SJSA1 (cell line): ENCODE data around the gene AKAP6. TPM values are rescaled to one million over a fixed set of nuclear protein-coding genes. Genes with fewer than 3 reads are reported as not detected.

Experiments
- DNase-seq, 2 experiments: peaks; one replicate each; pipeline ENCODE4 v3.0.0-alpha.2; 2015 to 2020; ENCODE audit warnings: low spot score in 2 of 2, low read depth in 1 of 2
- H3K27ac ChIP-seq: fragments of 250-450 bp; sonication (Bioruptor Pico); 2 replicates; pipeline ENCODE4 v1.5.1; 2020; ENCODE audit warnings: mild to moderate bottlenecking, moderate library complexity
- H3K27me3 ChIP-seq: fragments of 250-450 bp; sonication (Bioruptor Pico); replicated peaks from 2 replicates; pipeline ENCODE4 v1.5.1; 2020; ENCODE audit warnings: mild to moderate bottlenecking, moderate library complexity
- H3K36me3 ChIP-seq: fragments of 250-450 bp; sonication (Bioruptor Pico); 2 replicates; pipeline ENCODE4 v1.5.1; 2020; ENCODE audit warnings: mild to moderate bottlenecking
- H3K4me1 ChIP-seq: fragments of 250-450 bp; sonication (Bioruptor Pico); replicated peaks from 2 replicates; pipeline ENCODE4 v1.6.1; 2021; ENCODE audit warnings: mild to moderate bottlenecking
- H3K4me3 ChIP-seq: fragments of 250-450 bp; sonication (Bioruptor Pico); 2 replicates; pipeline ENCODE4 v1.5.1; 2020; ENCODE audit warnings: mild to moderate bottlenecking
- H3K9me3 ChIP-seq: fragments of 250-450 bp; sonication (Bioruptor Pico); replicated peaks from 2 replicates; pipeline ENCODE4 v1.5.1; 2020; ENCODE audit warnings: mild to moderate bottlenecking
- total RNA-seq: library from RNA; depleted of rRNA; stranded (reverse); fragments of >200 nt; shearing (Covaris generic); gene quantifications from 2 replicates; pipeline ENCODE4 v1.2.3, GENCODE V29; 2014

Gene AKAP6
- total RNA-seq, 1 experiment from 2014 or later, result 3.8 TPM

GRCh38 chr14:32694795-32695449, 365.8 kb downstream of the AKAP6 start:
- no peak overlapping the region for H3K4me3 ChIP-seq
- no peak overlapping the region for H3K27ac ChIP-seq
- H3K27me3 ChIP-seq, result no peaks in the 10 kb centered on the region
- no peak for DNase-seq
- no peaks in the 10 kb centered on the region for H3K9me3 ChIP-seq
- no peaks in the 10 kb centered on the region for H3K36me3 ChIP-seq
- H3K4me1 ChIP-seq, result peaks cover 31% of the 10 kb centered on the region

GRCh38 chr14:32696325-32697091, 367.4 kb downstream of the AKAP6 start:
- DNase-seq, result no peak
- H3K4me3 ChIP-seq, result no peak overlapping the region
- no peaks in the 10 kb centered on the region for H3K27me3 ChIP-seq
- no peaks in the 10 kb centered on the region for H3K36me3 ChIP-seq
- no peaks in the 10 kb centered on the region for H3K9me3 ChIP-seq
- H3K27ac ChIP-seq, result no peak overlapping the region
- peaks cover 31% of the 10 kb centered on the region for H3K4me1 ChIP-seq

GRCh38 chr14:32697114-32697513, 368.0 kb downstream of the AKAP6 start:
- Histone ChIP-seq H3K27ac (no peak overlapping the region), H3K27me3 (no peaks in the 10 kb centered on the region), H3K9me3 (no peaks in the 10 kb centered on the region), H3K4me3 (no peak overlapping the region), H3K4me1 (peaks cover 31% of the 10 kb centered on the region), H3K36me3 (no peaks in the 10 kb centered on the region)
- no peak for DNase-seq

- Histone ChIP-seq H3K27ac (no peak overlapping the region), H3K4me1 (peaks cover 31% of the 10 kb centered on the region), H3K27me3 (no peaks in the 10 kb centered on the region), H3K36me3 (no peaks in the 10 kb centered on the region), H3K9me3 (no peaks in the 10 kb centered on the region), H3K4me3 (no peak overlapping the region)
- peak in 1 of 2 experiments; percentile 23 for DNase-seq
Measured at GRCh38 chr14:32697704-32698103, 368.6 kb downstream of the AKAP6 start.

- Histone ChIP-seq H3K4me3 (no peak overlapping the region), H3K4me1 (peaks cover 22% of the 10 kb centered on the region), H3K27ac (no peak overlapping the region), H3K27me3 (no peaks in the 10 kb centered on the region), H3K36me3 (no peaks in the 10 kb centered on the region), H3K9me3 (no peaks in the 10 kb centered on the region)
- no peak for DNase-seq
Measured at GRCh38 chr14:32698831-32699230, 369.7 kb downstream of the AKAP6 start.

GRCh38 chr14:32701475-32701874, 372.4 kb downstream of the AKAP6 start:
- no peak overlapping the region for H3K27ac ChIP-seq

GRCh38 chr14:32702088-32702487, 373.0 kb downstream of the AKAP6 start:
- no peak overlapping the region for H3K27ac ChIP-seq
- peaks cover 17% of the 10 kb centered on the region for H3K4me1 ChIP-seq
- no peaks in the 10 kb centered on the region for H3K9me3 ChIP-seq
- no peak for DNase-seq
- no peaks in the 10 kb centered on the region for H3K27me3 ChIP-seq
- H3K4me3 ChIP-seq, result no peak overlapping the region
- no peaks in the 10 kb centered on the region for H3K36me3 ChIP-seq

More at GRCh38 chr14:32701475-32701874, 372.4 kb downstream of the AKAP6 start:
- Histone ChIP-seq H3K27me3 (no peaks in the 10 kb centered on the region), H3K4me1 (peaks cover 19% of the 10 kb centered on the region), H3K4me3 (no peak overlapping the region), H3K36me3 (no peaks in the 10 kb centered on the region), H3K9me3 (no peaks in the 10 kb centered on the region)
- DNase-seq, result no peak

GRCh38 chr14:32702562-32702961, 373.5 kb downstream of the AKAP6 start:
- no peaks in the 10 kb centered on the region for H3K27me3 ChIP-seq
- H3K36me3 ChIP-seq, result no peaks in the 10 kb centered on the region
- no peak overlapping the region for H3K4me3 ChIP-seq
- H3K27ac ChIP-seq, result no peak overlapping the region
- H3K9me3 ChIP-seq, result no peaks in the 10 kb centered on the region
- peaks cover 12% of the 10 kb centered on the region for H3K4me1 ChIP-seq
- no peak for DNase-seq

- Histone ChIP-seq H3K27ac (no peak overlapping the region), H3K27me3 (no peaks in the 10 kb centered on the region), H3K4me1 (peaks cover 5% of the 10 kb centered on the region), H3K4me3 (no peak overlapping the region), H3K9me3 (no peaks in the 10 kb centered on the region), H3K36me3 (no peaks in the 10 kb centered on the region)
- no peak for DNase-seq
Measured at GRCh38 chr14:32703183-32703621, 374.1 kb downstream of the AKAP6 start.

- Histone ChIP-seq H3K27me3 (no peaks in the 10 kb centered on the region), H3K4me1 (no peaks in the 10 kb centered on the region), H3K9me3 (no peaks in the 10 kb centered on the region), H3K4me3 (no peak overlapping the region), H3K36me3 (no peaks in the 10 kb centered on the region), H3K27ac (no peak overlapping the region)
- no peak for DNase-seq
Measured at GRCh38 chr14:32706721-32707519, 377.8 kb downstream of the AKAP6 start.

- Histone ChIP-seq H3K36me3 (no peaks in the 10 kb centered on the region), H3K27me3 (no peaks in the 10 kb centered on the region), H3K27ac (no peak overlapping the region), H3K4me3 (no peak overlapping the region), H3K9me3 (no peaks in the 10 kb centered on the region), H3K4me1 (no peaks in the 10 kb centered on the region)
- DNase-seq, result no peak
Measured at GRCh38 chr14:32707742-32708500, 378.8 kb downstream of the AKAP6 start.

- H3K27ac ChIP-seq, result no peak overlapping the region
- DNase-seq, result no peak
- H3K27me3 ChIP-seq, result no peaks in the 10 kb centered on the region
- no peaks in the 10 kb centered on the region for H3K4me1 ChIP-seq
- no peaks in the 10 kb centered on the region for H3K9me3 ChIP-seq
- no peaks in the 10 kb centered on the region for H3K36me3 ChIP-seq
- H3K4me3 ChIP-seq, result no peak overlapping the region
Measured at GRCh38 chr14:32709027-32709426, 379.9 kb downstream of the AKAP6 start.

GRCh38 chr14:32710231-32710671, 381.2 kb downstream of the AKAP6 start:
- DNase-seq, result no peak
- no peaks in the 10 kb centered on the region for H3K36me3 ChIP-seq
- H3K4me1 ChIP-seq, result no peaks in the 10 kb centered on the region
- H3K9me3 ChIP-seq, result no peaks in the 10 kb centered on the region
- no peak overlapping the region for H3K4me3 ChIP-seq
- H3K27ac ChIP-seq, result no peak overlapping the region
- H3K27me3 ChIP-seq, result no peaks in the 10 kb centered on the region; the same call in 1 of the 2 replicates
